ENCODE results near the gene LSM7.

DNA sequence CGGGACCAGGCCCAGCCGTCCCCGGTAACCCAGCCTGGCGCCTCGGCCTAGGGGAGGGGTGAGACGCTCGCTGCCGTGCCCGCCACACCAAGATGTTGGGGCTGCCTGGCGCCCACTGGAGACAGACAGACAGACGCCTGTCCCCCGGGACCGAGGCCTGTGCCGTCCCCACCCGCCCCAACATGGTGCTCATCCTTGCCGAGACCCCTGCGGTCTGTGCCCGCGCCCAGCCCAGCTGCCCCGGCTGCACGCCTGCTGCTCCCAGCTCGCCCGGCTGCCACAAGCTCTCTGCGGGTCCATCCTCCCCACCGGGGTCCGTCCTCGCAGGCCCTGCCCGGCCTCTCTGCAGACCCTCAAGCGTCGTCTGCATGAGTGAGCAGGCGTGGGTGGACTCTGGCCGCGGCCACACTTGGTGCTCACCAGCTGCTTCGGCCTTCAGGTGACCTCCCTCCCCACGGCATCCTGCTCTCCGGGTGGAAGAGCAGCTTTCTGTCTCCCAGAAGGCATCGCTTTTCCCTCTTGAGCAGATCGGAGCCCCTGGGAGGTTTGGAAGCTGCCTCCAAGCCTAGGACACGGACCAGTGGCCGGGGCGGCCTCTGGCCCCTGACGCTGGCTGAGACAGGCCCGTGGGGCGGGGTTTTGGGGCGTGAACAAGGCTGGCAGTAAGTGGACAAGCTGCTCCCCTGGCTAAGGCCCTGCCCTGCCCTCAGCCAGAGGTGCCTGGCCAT, 24.9 kb upstream of the LSM7 start:
- no peak for TF ChIP-seq CTCF (IDR thresholded peaks at IDR 0.05; ENCODE audit: insufficient read depth, low read length)
- no peak for TF ChIP-seq SPI1 (IDR thresholded peaks at IDR 0.05; ENCODE audit: borderline replicate concordance, low read depth)
- no peak for TF ChIP-seq GABPA (IDR thresholded peaks at IDR 0.05; ENCODE audit: low read depth)

All from HL-60 (cell line).